ENCODE measurements around the gene PACRG.

DNA sequence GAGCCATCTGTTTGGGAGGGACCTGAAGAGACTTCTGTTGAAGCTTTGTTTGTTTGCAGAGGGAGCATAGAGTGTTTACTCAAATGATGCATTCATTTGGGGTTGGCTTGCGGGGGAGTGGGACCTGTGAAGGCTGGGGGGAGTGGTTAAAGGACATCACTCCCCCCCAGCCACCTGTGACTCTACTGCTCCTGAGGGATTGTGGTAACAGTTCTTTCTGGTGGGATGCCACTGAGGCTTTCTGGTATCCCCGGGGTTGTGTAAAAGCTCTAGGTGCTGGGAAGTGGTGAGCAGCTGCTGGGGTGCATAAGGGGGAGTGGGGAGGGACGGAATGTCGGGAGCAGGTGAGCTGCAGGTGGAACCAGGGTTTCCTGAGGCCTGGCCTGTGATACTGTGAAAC lies 447.5 kb downstream of the PACRG start:
- TF ChIP-seq POLR2A (IDR thresholded peaks at IDR 0.05; ENCODE audit: low read depth, low read length) (no peak), CEBPB (IDR thresholded peaks at IDR 0.05; ENCODE audit: low read depth, low read length) (no peak), USF2 (IDR thresholded peaks at IDR 0.05; ENCODE audit: low read depth, low read length) (no peak), RCOR1 (IDR thresholded peaks at IDR 0.05; ENCODE audit: insufficient replicate concordance, low read length) (no peak)
- TF ChIP-seq, protein P1, sequence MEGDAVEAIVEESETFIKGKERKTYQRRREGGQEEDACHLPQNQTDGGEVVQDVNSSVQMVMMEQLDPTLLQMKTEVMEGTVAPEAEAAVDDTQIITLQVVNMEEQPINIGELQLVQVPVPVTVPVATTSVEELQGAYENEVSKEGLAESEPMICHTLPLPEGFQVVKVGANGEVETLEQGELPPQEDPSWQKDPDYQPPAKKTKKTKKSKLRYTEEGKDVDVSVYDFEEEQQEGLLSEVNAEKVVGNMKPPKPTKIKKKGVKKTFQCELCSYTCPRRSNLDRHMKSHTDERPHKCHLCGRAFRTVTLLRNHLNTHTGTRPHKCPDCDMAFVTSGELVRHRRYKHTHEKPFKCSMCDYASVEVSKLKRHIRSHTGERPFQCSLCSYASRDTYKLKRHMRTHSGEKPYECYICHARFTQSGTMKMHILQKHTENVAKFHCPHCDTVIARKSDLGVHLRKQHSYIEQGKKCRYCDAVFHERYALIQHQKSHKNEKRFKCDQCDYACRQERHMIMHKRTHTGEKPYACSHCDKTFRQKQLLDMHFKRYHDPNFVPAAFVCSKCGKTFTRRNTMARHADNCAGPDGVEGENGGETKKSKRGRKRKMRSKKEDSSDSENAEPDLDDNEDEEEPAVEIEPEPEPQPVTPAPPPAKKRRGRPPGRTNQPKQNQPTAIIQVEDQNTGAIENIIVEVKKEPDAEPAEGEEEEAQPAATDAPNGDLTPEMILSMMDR (conservative IDR thresholded peaks at IDR 0.05; ENCODE audit: low read depth, low read length): no peak
